Fibroblast of the aortic adventitia (primary cell): ENCODE results near the gene IGFALS. TPM values are rescaled to one million over a fixed set of nuclear protein-coding genes. Genes with fewer than 3 reads are reported as not detected.

Source experiments
- DNase-seq: peaks from one replicate; pipeline ENCODE4 v3.0.0-alpha.2; 2010; ENCODE audit warnings: low read depth
- H3K4me3 ChIP-seq: 2 replicates; pipeline ENCODE4 v1.5.1; 2011; ENCODE audit warnings: low read depth, mild to moderate bottlenecking, control low read depth, low read length, moderate library complexity
- CTCF ChIP-seq: IDR thresholded peaks from 2 replicates; pipeline ENCODE4 v1.5.1; 2011; ENCODE audit warnings: mild to moderate bottlenecking, low read length, control low read depth, inconsistent platforms; ENCODE audit not compliant: insufficient read depth
- total RNA-seq: library from RNA; depleted of rRNA; stranded (reverse); fragments of >200 nt; gene quantifications from 2 replicates; pipeline ENCODE4 v1.2.3, GENCODE V29; 2012; ENCODE audit warnings: low replicate concordance

The IGFALS gene
- total RNA-seq, 1 donor: 0.27 TPM

- no peak for TF ChIP-seq CTCF
- no peak for DNase-seq
- H3K4me3 ChIP-seq: no peak overlapping the region
Observed at GRCh38 chr16:1784977-1785845, 8.3 kb downstream of the IGFALS start.

- no peak for TF ChIP-seq CTCF
- DNase-seq: peak; percentile 100
- peak within 1 kb of the TSS; percentile 83 for H3K4me3 ChIP-seq
Observed at GRCh38 chr16:1782408-1783264, 10.9 kb downstream of the IGFALS start, which contains the start of the genes NUBP2 and SPSB3. NUBP2 (plus strand) TSS chr16:1782960; CDS start chr16:1783021, 61 bp downstream. SPSB3 (minus strand) TSS chr16:1782571; CDS start chr16:1781483, 1,088 bp downstream.

GRCh38 chr16:1781758-1782407 lies 11.6 kb downstream of the IGFALS start:
- peak; percentile 27 for TF ChIP-seq CTCF
- H3K4me3 ChIP-seq: peak overlapping the region; percentile 83
- DNase-seq: no peak

- H3K4me3 ChIP-seq: peak overlapping the region; percentile 83
- no peak for TF ChIP-seq CTCF
- no peak for DNase-seq
Observed at GRCh38 chr16:1781254-1781653, 12.3 kb downstream of the IGFALS start.

GRCh38 chr16:1780677-1781072 lies 12.8 kb downstream of the IGFALS start:
- H3K4me3 ChIP-seq: peak overlapping the region; percentile 83
- TF ChIP-seq CTCF: no peak
- DNase-seq: no peak
